A172 (cell line): ENCODE data around the gene RGS7. TPM values are rescaled to one million over a fixed set of nuclear protein-coding genes. Genes with fewer than 3 reads are reported as not detected.

Source experiments
- total RNA-seq: library from RNA; depleted of rRNA; stranded (reverse); fragments of >200 nt; shearing (Covaris generic); gene quantifications from 2 replicates; pipeline ENCODE4 v1.2.3, GENCODE V29; 2014; rRNA removed

Gene RGS7
- total RNA-seq, 1 experiment from 2014 or later = 16.5 TPM

Other genes starting within 250 kb of the RGS7 start
- 351 and 373 TPM in 2 replicates for gene FH, start 162.6 kb upstream of the RGS7 start, total RNA-seq
- 2.4 TPM in 1 of 2 replicates, not detected in the other for gene KMO, start 175.2 kb upstream of the RGS7 start, total RNA-seq